HG03342 (cell line): ENCODE results near the gene ROBO1.
"Not testable (repeated sequence)": the region's sequence is repeated elsewhere in the genome, so short reads cannot be mapped to it uniquely, and the experiment has no call there.

Source experiments
- ATAC-seq: cut with Tn5 transposase; IDR thresholded peaks from one replicate; pipeline ENCODE4 v1.9.1; 2021; ENCODE audit warnings: mild to moderate bottlenecking, moderate library complexity; ENCODE audit not compliant: unreplicated experiment

The ROBO1 gene

DNA sequence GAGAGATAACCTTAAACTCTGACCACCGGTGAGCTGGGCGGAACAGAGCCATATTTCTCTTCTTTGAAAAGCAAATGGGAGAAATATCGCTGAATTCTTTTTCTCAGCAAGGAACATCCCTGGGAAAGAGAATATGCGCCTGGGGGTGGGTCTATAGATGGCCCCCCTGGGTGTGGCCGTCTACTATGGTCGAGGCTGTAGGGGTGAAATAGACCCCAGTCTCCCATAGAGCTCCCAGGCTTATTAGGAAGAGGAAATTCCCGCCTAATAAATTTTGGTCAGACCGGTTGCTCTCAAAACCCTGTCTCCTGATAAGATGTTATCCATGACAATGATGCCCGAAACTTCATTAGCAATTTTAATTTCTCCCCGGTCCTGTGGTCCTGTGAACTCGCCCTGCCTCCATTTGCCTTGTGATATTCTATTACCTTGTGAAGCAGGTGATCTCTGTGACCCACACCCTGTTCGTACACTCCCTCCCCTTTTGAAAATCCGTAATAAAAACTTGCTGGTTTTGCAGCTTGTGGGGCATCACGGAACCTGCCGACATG is 441.9 kb downstream of the ROBO1 start:
- not testable (repeated sequence) for ATAC-seq

DNA sequence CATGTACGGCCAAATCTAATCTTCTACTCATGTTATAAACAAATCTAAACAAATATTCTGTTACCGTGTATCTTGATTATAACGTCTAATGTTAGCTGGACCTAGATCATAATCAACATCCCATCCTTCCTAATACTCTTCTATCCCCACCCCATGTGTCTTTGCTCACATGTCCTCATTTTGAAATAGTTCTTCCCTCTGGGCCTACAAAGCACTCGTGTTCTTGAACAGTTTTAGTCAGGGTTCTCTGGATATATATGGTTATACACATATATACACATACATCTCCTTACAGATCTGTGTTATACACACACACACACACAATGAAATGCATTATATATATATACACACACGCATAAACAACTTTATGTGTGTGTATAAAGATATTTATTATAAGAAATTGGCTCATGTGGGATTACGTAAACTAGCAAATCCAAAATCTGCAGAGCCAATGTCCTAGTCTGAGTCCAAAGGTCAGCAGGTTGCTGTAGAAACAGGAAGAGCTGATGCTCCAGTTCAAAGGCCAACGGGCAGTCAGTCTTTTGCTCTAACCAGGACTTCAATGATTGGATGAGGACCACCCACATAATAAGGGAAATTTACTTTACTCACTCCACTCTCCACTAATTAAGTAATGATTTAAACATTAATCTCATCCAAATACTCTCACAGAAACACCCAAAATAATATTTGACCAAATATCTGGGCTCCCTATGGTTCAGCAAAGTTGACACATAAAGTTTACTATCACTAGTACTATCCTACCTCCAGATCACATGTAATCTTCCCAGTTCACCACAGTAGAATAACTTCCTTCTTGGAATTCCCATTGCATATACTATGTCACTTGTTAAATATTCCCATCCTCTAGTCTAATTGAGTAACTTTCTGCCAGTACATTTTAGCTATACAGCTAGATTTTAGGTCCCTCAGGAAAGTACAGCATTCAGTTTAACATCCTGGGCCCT is 450.0 kb downstream of the ROBO1 start:
- ATAC-seq, result no peak

- ATAC-seq, result no peak
Observed at GRCh38 chr3:79314962-79315361, 452.8 kb downstream of the ROBO1 start.

DNA sequence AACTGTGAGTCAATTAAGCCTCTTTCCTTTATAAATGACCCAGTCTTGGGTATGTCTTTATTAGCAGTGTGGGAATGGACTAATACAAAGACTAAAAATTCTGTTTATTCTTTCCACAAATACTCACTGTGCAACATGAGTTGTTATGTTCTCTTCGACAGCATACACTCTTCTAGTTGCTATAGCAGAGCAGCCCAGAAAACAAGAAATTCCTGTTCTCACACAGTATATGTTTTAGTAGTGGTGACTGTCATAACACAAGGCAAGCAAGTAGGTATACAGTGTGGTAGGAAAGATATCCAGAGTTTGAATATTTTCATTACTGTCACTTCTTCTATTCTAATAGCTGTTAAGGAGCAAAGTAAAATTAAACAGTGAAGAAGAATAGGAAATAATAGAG is 453.3 kb downstream of the ROBO1 start:
- ATAC-seq, result no peak

DNA sequence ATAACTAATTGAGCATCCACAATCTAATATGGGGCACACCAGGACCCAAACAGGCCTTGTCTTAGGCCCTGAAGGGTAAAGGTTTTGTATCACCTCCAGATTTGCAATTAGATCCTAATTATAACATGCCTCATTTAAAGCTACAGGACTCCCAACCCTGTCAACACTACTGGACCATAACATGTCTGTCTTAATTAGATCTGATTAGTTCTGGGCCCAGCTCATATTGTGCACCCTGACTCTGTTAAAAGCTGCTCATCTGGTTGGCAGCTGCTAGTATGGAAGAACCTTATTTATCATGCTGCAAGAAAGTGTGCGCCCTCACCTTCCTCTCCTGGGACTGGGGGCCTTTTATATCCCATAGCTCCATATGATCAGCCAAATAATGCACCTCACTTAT is 457.8 kb downstream of the ROBO1 start:
- no peak for ATAC-seq

DNA sequence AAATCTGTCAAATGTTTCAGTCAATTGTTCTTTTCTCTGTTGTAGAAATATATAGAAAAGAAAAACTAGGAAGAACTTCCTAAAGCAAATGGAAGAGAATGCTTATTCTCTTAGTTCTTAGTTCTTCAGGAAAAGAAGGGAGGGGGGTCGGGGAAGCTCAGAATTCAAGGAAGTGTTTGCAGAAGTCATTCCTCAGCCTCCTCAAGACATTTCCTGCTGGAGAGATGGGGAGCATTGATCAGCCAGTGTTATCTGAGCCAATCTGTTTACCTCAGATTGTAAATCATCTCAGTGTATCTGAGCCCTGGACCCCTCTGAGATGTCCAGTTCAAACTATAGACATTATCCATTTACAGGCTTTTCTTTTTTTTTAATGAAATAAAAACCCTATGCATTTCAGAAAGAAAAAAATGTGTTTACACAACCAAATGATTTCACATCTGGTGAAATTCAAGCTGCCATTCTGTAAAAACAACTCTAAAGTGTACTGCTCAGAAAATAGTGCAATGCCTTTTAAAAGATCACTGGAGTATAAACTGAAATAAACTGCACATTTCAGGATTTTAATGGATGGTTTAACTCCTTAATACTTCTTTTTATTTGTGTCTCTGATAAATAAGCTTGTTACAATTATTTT is 460.7 kb downstream of the ROBO1 start:
- no peak for ATAC-seq

- not testable (repeated sequence) for ATAC-seq
Observed at GRCh38 chr3:79299949-79300635, 467.7 kb downstream of the ROBO1 start.

- ATAC-seq, result no peak
Observed at GRCh38 chr3:79297245-79297960, 470.4 kb downstream of the ROBO1 start.

- no peak for ATAC-seq
Observed at GRCh38 chr3:79286882-79287281, 480.9 kb downstream of the ROBO1 start.

- no peak for ATAC-seq
Observed at GRCh38 chr3:79285871-79286270, 481.9 kb downstream of the ROBO1 start.

- ATAC-seq, result no peak
Observed at GRCh38 chr3:79285380-79285779, 482.4 kb downstream of the ROBO1 start.

DNA sequence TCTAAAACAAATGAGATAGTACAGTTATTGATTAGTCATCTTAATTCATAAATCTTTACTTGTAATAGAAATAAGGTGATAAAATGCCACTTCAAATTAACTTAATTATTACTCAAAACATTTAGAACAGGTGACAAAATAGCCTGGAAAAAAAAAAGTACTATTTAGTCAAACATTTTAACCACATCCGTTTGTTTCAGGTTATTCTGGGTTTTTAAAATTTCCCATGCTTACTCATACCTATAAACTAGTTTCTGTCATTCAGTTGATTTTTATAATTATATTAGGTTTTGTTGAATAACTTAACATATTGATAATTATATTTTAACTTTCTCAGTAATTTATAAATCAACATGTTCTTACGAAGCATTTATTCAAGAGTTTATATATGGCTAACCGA is 483.0 kb downstream of the ROBO1 start:
- no peak for ATAC-seq

DNA sequence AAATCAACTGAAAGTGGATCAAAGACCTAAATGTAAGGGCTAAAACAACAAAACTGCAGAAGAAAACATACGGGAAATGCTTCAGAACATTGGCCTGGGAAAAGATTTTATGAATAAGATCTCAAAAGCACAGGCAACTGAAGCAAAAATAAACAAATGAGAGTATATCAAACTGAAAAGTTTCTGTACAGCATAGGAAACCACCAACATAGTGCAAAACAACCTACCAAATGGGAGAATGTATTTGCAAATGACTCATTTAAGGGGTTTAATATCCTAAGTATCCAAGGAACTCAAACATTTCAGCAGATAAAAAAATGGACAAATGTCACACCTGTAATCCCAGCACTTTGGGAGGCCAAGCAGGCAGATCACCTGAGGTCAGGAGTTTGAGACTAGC is 489.1 kb downstream of the ROBO1 start:
- ATAC-seq, result no peak

DNA sequence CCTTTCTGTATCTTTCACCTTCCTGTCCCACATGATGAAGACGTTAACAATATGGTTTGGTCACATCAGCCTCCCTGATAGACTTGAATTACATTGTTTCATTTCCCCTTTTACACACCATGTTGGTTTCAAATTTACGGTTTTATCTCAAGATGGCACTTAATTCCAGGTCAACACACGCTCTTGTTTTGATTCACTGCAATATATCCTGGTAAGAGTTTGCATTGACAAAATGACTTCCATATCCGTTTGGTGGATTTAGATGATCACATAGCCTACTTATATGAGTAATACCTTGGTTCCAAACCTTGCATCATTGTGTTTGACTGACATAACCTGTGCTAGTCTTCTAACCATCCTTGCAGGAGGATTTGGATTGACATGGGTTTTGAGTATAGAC is 499.4 kb downstream of the ROBO1 start:
- ATAC-seq, result no peak

- no peak for ATAC-seq
Observed at GRCh38 chr3:79264892-79265291, 502.9 kb downstream of the ROBO1 start.

DNA sequence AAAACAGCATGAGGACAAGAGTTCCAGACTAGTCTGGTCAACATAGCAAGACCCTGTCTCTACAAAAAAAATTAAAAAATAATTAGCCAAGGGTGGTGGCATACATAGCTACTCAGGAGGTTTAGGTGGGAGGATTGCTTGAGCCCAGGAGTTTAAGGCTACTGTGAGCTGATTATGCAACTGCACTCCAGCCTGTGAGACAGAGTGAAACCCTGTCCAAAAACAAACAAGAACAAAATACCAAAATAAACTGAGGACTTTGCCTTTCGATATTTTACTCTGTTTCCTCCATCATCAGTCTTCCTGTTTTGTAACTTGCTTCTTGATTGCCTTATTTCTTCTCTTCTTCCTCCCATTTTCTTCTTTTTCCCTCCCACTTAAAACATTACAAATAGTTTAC is 504.4 kb downstream of the ROBO1 start:
- no peak for ATAC-seq

DNA sequence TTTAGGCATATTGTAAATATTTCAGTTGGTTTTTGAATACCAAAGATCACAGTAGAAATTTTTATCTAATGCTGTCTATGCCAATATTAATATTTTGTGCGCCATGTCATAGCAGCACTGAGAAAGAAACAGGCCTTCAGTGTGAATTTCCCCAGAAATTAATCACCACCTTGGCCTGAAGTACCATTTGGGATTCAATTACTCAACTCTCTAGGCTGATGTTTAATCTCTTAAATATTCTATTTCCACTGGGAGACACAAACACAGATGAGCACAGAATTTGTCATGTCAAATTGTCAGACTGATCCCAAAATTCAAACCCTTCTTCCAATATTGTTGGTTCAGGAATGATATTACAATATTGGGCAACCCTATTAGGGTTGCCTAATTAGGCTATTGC is 509.3 kb downstream of the ROBO1 start:
- ATAC-seq, result no peak

DNA sequence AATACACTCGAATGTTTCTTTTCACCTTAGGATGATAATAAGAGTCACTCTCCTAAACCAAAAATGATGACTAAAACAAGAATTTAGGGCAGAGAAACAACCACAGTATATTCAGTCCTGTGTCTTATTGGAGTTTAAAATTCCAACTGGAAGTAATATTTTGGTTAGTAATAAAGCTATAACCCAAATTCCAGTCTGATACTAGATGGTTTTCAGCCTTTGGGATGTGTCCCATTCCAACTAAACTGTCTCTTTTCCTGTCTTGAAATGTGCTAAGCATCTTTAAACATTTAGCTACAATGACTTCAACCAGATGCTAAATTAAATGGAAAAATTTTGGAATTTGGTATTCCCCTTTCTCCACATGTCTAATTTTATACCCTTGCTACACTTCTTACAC is 510.0 kb downstream of the ROBO1 start:
- ATAC-seq, result no peak

DNA sequence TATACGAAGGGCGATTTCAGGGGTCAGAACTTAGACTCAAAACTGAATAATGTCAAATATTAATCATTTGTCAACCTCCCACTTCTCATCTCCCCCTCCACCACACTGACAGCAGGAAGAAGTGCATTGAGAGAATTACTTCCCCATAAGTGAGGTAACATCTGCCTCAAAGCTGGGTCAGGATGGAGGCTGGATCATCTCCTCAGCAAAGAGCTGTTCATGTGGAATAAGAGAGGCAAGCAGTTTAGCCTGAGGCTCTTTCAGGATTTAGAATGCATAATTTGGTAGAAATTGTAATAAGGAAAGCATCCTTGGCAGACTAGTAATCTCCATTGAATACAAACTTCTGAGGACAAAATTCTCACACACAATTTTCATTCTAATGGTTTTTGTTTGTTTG is 512.1 kb downstream of the ROBO1 start:
- ATAC-seq, result no peak

DNA sequence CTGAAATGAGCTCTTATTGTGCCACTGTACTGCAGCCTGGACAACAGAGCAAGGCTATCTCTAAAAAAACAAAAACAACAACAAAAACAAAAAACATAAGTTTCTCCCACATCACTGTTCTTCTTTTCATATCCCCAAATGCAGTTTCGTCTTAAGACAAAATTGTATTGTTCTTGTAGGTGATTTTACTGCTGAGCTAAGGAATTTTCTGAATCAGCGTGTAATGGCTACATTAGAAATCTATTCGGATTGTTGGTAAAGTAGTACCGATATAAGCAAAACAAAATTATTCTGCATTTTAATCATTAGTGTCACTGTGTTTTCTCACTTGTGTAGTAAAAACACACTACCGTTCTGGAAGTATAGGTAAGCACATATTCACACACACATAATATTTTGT is 512.5 kb downstream of the ROBO1 start:
- ATAC-seq, result no peak

DNA sequence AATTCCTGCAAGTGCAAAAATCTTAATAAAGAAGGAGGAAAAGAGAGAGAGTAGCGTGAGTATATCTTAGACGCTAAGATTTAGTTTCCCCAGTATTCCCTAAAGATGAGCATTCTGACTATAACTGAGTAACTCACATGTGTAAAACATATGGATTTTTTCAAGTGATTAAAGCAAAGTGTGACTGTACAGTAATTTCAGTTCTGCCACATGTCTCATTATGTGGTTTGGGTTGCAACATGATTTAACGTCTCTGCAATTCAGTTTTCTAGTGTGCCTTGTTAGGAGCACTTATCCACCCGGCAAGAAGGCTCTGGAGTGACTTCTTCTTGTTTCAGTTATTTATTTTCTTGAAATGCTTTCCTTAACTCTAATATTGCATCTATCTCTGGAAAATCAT is 514.1 kb downstream of the ROBO1 start:
- ATAC-seq, result no peak
